ENCODE results near the gene CCDC187. TPM values are rescaled to one million over a fixed set of nuclear protein-coding genes. Genes with fewer than 3 reads are reported as not detected.
A peak's percentile ranks its signal among the peaks of the same experiment; 100 is the strongest.

Gene CCDC187
- total RNA-seq, 1 experiment from 2014 or later = not detected

GRCh38 chr9:136306211-136307208, 2.6 kb upstream of the CCDC187 start:
- H3K27ac ChIP-seq = no peak overlapping the region
- no peaks in the 10 kb centered on the region; the same call in 1 of the 2 replicates for H3K9me3 ChIP-seq (replicated peaks)
- peaks cover 29% of the 10 kb centered on the region for H3K27me3 ChIP-seq
- peak; percentile 66 to 73 for DNase-seq
- H3K4me1 ChIP-seq = peaks cover 41% of the 10 kb centered on the region
- no peaks in the 10 kb centered on the region for H3K36me3 ChIP-seq
- H3K4me3 ChIP-seq = no peak overlapping the region

DNA sequence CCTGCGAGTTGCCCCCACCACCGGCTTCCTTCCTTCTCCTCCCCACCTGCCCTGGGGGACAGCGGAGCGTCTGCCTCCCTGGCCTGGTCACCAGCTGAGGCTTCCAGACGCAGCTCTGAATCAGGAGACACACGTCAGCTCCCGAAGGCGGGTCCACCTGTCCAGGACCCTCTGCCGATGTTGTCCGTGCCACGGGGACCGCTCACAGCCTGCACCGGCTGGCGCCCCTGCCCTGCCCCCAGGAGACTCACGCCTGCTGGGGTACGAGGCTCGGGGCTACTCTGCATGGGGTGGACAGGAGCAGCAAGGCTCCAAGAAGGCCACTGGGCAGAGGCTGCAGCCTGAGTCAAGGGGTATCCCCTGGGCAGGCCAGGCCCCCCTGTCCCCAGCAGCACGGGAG, 1.9 kb upstream of the CCDC187 start:
- H3K4me1 ChIP-seq = peaks cover 34% of the 10 kb centered on the region

DNA sequence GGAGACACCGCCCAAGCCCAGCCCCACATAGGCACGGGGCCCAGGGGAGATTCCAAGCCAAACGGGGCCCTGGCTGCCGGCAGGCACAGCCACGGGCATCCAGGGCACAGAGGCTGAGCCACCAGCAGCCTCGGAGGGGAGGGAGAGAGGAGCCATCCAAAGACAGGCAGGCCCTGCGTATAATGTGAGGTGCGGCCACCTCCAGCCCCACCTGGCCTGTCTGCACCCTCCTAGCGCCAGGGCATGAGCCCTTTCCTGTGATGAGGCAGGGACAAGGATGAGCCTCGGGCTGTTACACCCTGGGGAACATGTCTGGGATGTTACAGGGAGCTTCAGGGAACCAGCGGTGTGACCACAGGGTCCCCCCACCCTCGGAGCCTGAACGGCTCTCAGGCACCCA, 1.1 kb upstream of the CCDC187 start:
- no peaks in the 10 kb centered on the region; the same call in 1 of the 2 replicates for H3K9me3 ChIP-seq (replicated peaks)
- peaks cover 26% of the 10 kb centered on the region for H3K4me1 ChIP-seq
- H3K4me3 ChIP-seq = no peak overlapping the region
- no peaks in the 10 kb centered on the region for H3K36me3 ChIP-seq
- peaks cover 40% of the 10 kb centered on the region for H3K27me3 ChIP-seq
- no peak overlapping the region for H3K27ac ChIP-seq
- no peak for DNase-seq

More for the DNA sequence above, 1.9 kb upstream of the CCDC187 start:
- Histone ChIP-seq H3K9me3 (replicated peaks) (no peaks in the 10 kb centered on the region; the same call in 1 of the 2 replicates), H3K36me3 (no peaks in the 10 kb centered on the region), H3K4me3 (no peak overlapping the region), H3K27ac (no peak overlapping the region), H3K27me3 (peaks cover 34% of the 10 kb centered on the region)
- peak in 1 of 2 experiments; percentile 32 for DNase-seq

DNA sequence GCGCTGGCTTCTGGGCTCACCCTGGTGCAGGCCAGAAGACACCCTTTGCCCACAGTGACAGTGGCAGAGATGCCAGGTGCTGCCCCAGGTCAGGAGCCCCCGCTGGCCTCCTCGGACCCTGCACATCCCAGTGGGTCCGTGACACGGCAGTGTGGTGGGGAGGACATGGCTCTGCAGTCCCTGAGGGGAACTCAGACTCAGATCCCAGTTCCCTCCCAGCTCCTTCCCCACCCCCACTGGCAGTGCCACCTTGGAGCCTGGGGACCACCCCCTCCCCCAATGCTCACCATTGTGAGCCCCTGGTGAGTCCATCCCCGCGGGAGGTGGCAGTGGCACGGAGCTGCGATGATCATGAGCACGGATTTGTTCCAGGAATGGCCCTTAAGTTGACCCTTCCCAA, 562 bp upstream of the CCDC187 start:
- H3K27ac ChIP-seq = no peak overlapping the region
- H3K9me3 ChIP-seq (replicated peaks) = no peaks in the 10 kb centered on the region; the same call in 1 of the 2 replicates
- no peak overlapping the region for H3K4me3 ChIP-seq
- H3K27me3 ChIP-seq = peaks cover 45% of the 10 kb centered on the region
- no peak for DNase-seq
- H3K4me1 ChIP-seq = peaks cover 20% of the 10 kb centered on the region
- no peaks in the 10 kb centered on the region for H3K36me3 ChIP-seq

- Histone ChIP-seq H3K9me3 (replicated peaks) (no peaks in the 10 kb centered on the region; the same call in 1 of the 2 replicates), H3K27me3 (peaks cover 57% of the 10 kb centered on the region), H3K4me3 (no peak overlapping the region), H3K36me3 (no peaks in the 10 kb centered on the region), H3K4me1 (peaks cover 17% of the 10 kb centered on the region), H3K27ac (no peak overlapping the region)
- DNase-seq = no peak
Measured at GRCh38 chr9:136303066-136303824, 649 bp downstream of the CCDC187 start.

DNA sequence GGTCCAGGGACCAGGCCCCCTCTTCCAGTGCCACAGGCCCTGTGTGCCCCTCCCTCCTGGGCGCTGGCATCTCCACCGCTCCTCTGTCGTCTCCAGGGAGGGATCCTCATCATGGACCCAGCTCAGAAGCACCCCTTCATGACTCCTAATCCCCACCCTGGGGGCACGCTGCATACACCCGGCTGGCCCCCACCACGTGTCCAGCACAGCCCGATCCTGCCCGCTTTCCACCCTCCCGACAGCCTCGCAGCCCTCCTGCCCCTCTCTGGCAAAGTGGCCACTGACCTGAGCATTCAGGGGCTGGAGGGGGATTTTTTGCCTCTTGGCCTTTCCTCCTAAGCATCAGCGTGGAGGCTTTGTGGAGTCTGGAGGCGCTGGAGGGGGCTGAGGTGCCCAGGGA, 1.4 kb downstream of the CCDC187 start:
- Histone ChIP-seq H3K9me3 (replicated peaks) (no peaks in the 10 kb centered on the region), H3K4me3 (no peak overlapping the region), H3K36me3 (no peaks in the 10 kb centered on the region), H3K27ac (no peak overlapping the region), H3K27me3 (peaks cover 64% of the 10 kb centered on the region), H3K4me1 (peaks cover 17% of the 10 kb centered on the region)
- no peak for DNase-seq

DNA sequence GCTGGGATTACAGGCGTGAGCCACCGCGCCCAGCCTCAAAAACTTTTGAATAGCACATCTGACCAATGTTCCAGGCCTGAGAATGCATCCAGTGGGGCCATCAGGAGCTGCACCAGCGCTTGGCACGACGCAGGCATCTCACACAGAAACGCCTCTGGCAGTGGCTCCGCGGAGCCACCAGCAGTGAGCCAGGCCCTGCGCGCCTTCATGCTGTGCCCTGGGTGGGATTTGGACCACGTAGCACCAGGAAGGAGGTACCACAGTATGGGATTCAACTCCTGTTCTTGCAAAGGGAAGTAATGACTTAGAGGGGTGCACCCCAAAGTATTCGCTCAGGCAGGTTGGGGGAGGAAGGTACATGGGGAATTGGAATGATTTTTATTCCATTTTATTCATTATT, 3.0 kb downstream of the CCDC187 start:
- Histone ChIP-seq H3K4me1 (peaks cover 5% of the 10 kb centered on the region), H3K9me3 (replicated peaks) (no peaks in the 10 kb centered on the region), H3K27ac (no peak overlapping the region), H3K36me3 (no peaks in the 10 kb centered on the region), H3K27me3 (peaks cover 79% of the 10 kb centered on the region), H3K4me3 (no peak overlapping the region)
- no peak for DNase-seq

GRCh38 chr9:136300016-136300545, 3.8 kb downstream of the CCDC187 start:
- no peak overlapping the region for H3K4me3 ChIP-seq
- peaks cover 77% of the 10 kb centered on the region for H3K27me3 ChIP-seq
- DNase-seq = no peak
- H3K27ac ChIP-seq = no peak overlapping the region
- H3K9me3 ChIP-seq (replicated peaks) = no peaks in the 10 kb centered on the region
- H3K4me1 ChIP-seq = no peaks in the 10 kb centered on the region
- no peaks in the 10 kb centered on the region for H3K36me3 ChIP-seq

GRCh38 chr9:136299541-136299940, 4.4 kb downstream of the CCDC187 start:
- Histone ChIP-seq H3K27me3 (peaks cover 72% of the 10 kb centered on the region), H3K36me3 (no peaks in the 10 kb centered on the region), H3K9me3 (replicated peaks) (no peaks in the 10 kb centered on the region), H3K27ac (no peak overlapping the region), H3K4me3 (no peak overlapping the region), H3K4me1 (no peaks in the 10 kb centered on the region)
- no peak for DNase-seq

GRCh38 chr9:136299116-136299515, 4.8 kb downstream of the CCDC187 start:
- Histone ChIP-seq H3K4me1 (no peaks in the 10 kb centered on the region), H3K4me3 (no peak overlapping the region), H3K36me3 (no peaks in the 10 kb centered on the region), H3K9me3 (replicated peaks) (no peaks in the 10 kb centered on the region), H3K27me3 (peaks cover 68% of the 10 kb centered on the region), H3K27ac (no peak overlapping the region)
- DNase-seq = no peak

DNA sequence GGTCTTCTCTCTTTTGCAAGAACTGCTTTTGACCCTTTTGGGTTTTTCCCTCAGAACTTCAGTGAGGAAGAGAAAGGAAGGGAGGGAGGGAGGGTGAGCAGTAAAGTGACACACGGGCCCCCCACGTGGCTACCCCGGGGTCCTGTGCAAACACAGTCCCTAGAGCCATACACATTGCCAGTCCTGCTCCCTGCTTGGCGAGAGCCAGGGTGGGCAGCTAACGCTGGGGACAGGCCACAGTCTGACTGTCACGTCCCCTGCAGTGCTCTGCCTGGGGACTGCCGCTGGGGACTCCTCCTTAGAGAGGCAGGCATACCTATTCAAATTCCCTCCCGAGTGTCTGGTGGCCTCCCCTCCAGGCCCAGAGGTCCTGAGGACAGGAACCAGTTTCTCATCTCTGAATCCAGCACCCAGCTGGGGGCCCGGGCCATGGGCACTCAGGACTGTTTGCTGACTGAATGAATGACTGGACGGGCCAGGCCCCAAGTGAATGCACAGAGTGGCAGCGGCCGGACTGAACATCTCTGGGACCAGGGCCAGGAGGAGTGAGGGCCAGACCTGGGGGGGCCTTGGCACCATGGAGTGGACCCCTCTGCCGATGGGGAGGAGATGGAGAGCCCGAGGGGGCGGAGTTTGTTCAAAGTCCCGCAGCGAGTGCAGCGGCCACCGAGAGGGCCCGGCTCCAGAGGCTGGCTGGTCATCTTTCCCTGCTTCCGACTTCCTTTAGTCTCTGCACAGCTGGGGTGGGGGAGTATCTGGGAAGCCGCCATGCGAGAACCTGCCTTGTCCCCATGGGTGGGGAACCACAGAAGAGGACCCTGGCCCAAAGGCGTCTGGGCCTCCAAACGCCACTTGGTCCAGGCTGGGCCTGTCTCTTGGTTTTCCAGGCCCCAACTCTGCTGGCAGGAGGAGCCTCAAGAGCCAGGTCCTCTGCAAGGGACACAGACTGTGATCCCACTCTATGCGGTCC, 5.8 kb downstream of the CCDC187 start:
- no peak overlapping the region for H3K4me3 ChIP-seq
- no peaks in the 10 kb centered on the region; the same call in 1 of the 2 replicates for H3K9me3 ChIP-seq (replicated peaks)
- DNase-seq = no peak
- H3K36me3 ChIP-seq = no peaks in the 10 kb centered on the region
- H3K27me3 ChIP-seq = peaks cover 60% of the 10 kb centered on the region
- no peaks in the 10 kb centered on the region for H3K4me1 ChIP-seq
- H3K27ac ChIP-seq = no peak overlapping the region

GRCh38 chr9:136297016-136297691, 6.7 kb downstream of the CCDC187 start:
- DNase-seq = no peak
- peaks cover 54% of the 10 kb centered on the region for H3K27me3 ChIP-seq
- H3K27ac ChIP-seq = no peak overlapping the region
- peaks cover 5% of the 10 kb centered on the region; the same call in 1 of the 2 replicates for H3K4me1 ChIP-seq
- no peaks in the 10 kb centered on the region for H3K36me3 ChIP-seq
- no peaks in the 10 kb centered on the region; the same call in 1 of the 2 replicates for H3K9me3 ChIP-seq (replicated peaks)
- H3K4me3 ChIP-seq = no peak overlapping the region

GRCh38 chr9:136296434-136297015, 7.4 kb downstream of the CCDC187 start:
- H3K27ac ChIP-seq = no peak overlapping the region
- no peaks in the 10 kb centered on the region for H3K36me3 ChIP-seq
- no peak for DNase-seq
- H3K9me3 ChIP-seq (replicated peaks) = no peaks in the 10 kb centered on the region; the same call in 1 of the 2 replicates
- H3K27me3 ChIP-seq = peaks cover 60% of the 10 kb centered on the region
- H3K4me1 ChIP-seq = peaks cover 8% of the 10 kb centered on the region; the same call in 1 of the 2 replicates
- no peak overlapping the region for H3K4me3 ChIP-seq
